Right renal pelvis (tissue), 4 donors: ENCODE data around the gene SMYD3. TPM values are rescaled to one million over a fixed set of nuclear protein-coding genes. Genes with fewer than 3 reads are reported as not detected.

Experiments
- DNase-seq, 4 donors: peaks; one replicate each; pipeline ENCODE4 v3.0.0-alpha.2; 2013; ENCODE audit warnings: low read depth in 4 of 4, low spot score in 3 of 4, missing footprints in 1 of 4
- polyA plus RNA-seq, 4 donors: library from polyadenylated mRNA; unstranded; fragments of 120-200 nt; gene quantifications; one replicate each; pipeline ENCODE4 v1.2.1, GENCODE V29; 2013; ENCODE audit not compliant: insufficient read length in 4 of 4

The SMYD3 gene
- polyA plus RNA-seq, 4 donors: 25.1 to 36.1 (median 27.5) TPM

GRCh38 chr1:246189126-246189525, 318.0 kb downstream of the SMYD3 start:
- no peak for DNase-seq

GRCh38 chr1:246187834-246188372, 319.2 kb downstream of the SMYD3 start:
- no peak for DNase-seq

- DNase-seq: no peak
These were observed 322.6 kb downstream of the SMYD3 start for GRCh38 chr1:246184503-246184902.

GRCh38 chr1:246182149-246182851, 324.8 kb downstream of the SMYD3 start:
- DNase-seq: no peak

- DNase-seq: no peak
These were observed 325.8 kb downstream of the SMYD3 start for GRCh38 chr1:246181241-246181640.

- no peak for DNase-seq
These were observed 327.7 kb downstream of the SMYD3 start for GRCh38 chr1:246179401-246179800.

- no peak for DNase-seq
These were observed 328.3 kb downstream of the SMYD3 start for GRCh38 chr1:246178717-246179311.

- no peak for DNase-seq
These were observed 330.7 kb downstream of the SMYD3 start for GRCh38 chr1:246176126-246177024.

GRCh38 chr1:246170574-246171261, 336.4 kb downstream of the SMYD3 start:
- no peak for DNase-seq

GRCh38 chr1:246169486-246169885, 337.6 kb downstream of the SMYD3 start:
- no peak for DNase-seq

GRCh38 chr1:246169019-246169418, 338.1 kb downstream of the SMYD3 start:
- DNase-seq: no peak

GRCh38 chr1:246166841-246167240, 340.2 kb downstream of the SMYD3 start:
- DNase-seq: no peak

GRCh38 chr1:246165826-246166709, 341.0 kb downstream of the SMYD3 start:
- no peak for DNase-seq

GRCh38 chr1:246164764-246165163, 342.3 kb downstream of the SMYD3 start:
- no peak for DNase-seq

- DNase-seq: no peak
These were observed 344.5 kb downstream of the SMYD3 start for GRCh38 chr1:246162560-246162959.

GRCh38 chr1:246161626-246162025, 345.5 kb downstream of the SMYD3 start:
- DNase-seq: no peak

GRCh38 chr1:246160905-246161304, 346.2 kb downstream of the SMYD3 start:
- no peak for DNase-seq

GRCh38 chr1:246160374-246160773, 346.7 kb downstream of the SMYD3 start:
- no peak for DNase-seq
